ENCODE data around the gene STX18.

Gene STX18

GRCh38 chr4:4488405-4489404 is 53.1 kb downstream of the STX18 start:
- Histone ChIP-seq H3K4me1 (ENCODE audit: control insufficient read depth, insufficient read depth, low read length, poor library complexity, severe bottlenecking) (peaks cover 6% of the 10 kb centered on the region), H3K27ac (ENCODE audit: insufficient read depth, low read length, poor library complexity, severe bottlenecking) (no peak overlapping the region), H3K4me3 (ENCODE audit: insufficient read depth, low read depth, low read length, poor library complexity, severe bottlenecking) (no peak overlapping the region), H3K36me3 (ENCODE audit: control insufficient read depth, insufficient read depth, low read length) (no peaks in the 10 kb centered on the region), H3K9me3 (ENCODE audit: control insufficient read depth, low read length) (no peaks in the 10 kb centered on the region), H3K27me3 (replicated peaks; ENCODE audit: control insufficient read depth, insufficient read depth, low read length, poor library complexity, severe bottlenecking) (no peaks in the 10 kb centered on the region)
- peak; percentile 31 to 57 (median 31) for DNase-seq

GRCh38 chr4:4486969-4487368 is 54.9 kb downstream of the STX18 start:
- no peak overlapping the region for H3K4me3 ChIP-seq (ENCODE audit: insufficient read depth, low read depth, low read length, poor library complexity, severe bottlenecking)
- DNase-seq: no peak
- no peaks in the 10 kb centered on the region for H3K9me3 ChIP-seq (ENCODE audit: control insufficient read depth, low read length)
- peaks cover 2% of the 10 kb centered on the region for H3K4me1 ChIP-seq (ENCODE audit: control insufficient read depth, insufficient read depth, low read length, poor library complexity, severe bottlenecking)
- no peaks in the 10 kb centered on the region for H3K27me3 ChIP-seq (replicated peaks; ENCODE audit: control insufficient read depth, insufficient read depth, low read length, poor library complexity, severe bottlenecking)
- no peaks in the 10 kb centered on the region for H3K36me3 ChIP-seq (ENCODE audit: control insufficient read depth, insufficient read depth, low read length)
- no peak overlapping the region for H3K27ac ChIP-seq (ENCODE audit: insufficient read depth, low read length, poor library complexity, severe bottlenecking)

DNA sequence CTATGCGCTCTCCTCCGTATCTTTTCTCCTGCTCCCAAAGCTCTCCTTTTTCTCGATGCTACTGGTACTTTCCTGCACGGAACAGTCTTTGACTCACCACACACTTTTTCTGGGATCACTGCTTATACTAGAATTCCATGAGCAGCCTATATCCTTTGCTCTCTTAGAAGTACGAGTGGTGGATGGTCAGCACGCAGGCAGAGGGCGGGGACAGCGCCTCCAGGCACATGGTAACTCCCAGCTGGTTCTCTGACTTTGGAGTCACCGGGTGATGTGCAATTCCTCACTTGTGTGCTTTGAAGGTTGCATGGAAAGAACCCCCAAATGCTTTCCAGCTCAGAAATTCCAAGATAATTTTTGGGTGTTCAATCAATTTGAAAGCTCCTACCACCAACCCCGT is 56.0 kb downstream of the STX18 start:
- Histone ChIP-seq H3K4me1 (ENCODE audit: control insufficient read depth, insufficient read depth, low read length, poor library complexity, severe bottlenecking) (peaks cover 2% of the 10 kb centered on the region), H3K27ac (ENCODE audit: insufficient read depth, low read length, poor library complexity, severe bottlenecking) (no peak overlapping the region), H3K27me3 (replicated peaks; ENCODE audit: control insufficient read depth, insufficient read depth, low read length, poor library complexity, severe bottlenecking) (no peaks in the 10 kb centered on the region), H3K9me3 (ENCODE audit: control insufficient read depth, low read length) (no peaks in the 10 kb centered on the region), H3K36me3 (ENCODE audit: control insufficient read depth, insufficient read depth, low read length) (no peaks in the 10 kb centered on the region), H3K4me3 (ENCODE audit: insufficient read depth, low read depth, low read length, poor library complexity, severe bottlenecking) (no peak overlapping the region)
- DNase-seq: no peak

DNA sequence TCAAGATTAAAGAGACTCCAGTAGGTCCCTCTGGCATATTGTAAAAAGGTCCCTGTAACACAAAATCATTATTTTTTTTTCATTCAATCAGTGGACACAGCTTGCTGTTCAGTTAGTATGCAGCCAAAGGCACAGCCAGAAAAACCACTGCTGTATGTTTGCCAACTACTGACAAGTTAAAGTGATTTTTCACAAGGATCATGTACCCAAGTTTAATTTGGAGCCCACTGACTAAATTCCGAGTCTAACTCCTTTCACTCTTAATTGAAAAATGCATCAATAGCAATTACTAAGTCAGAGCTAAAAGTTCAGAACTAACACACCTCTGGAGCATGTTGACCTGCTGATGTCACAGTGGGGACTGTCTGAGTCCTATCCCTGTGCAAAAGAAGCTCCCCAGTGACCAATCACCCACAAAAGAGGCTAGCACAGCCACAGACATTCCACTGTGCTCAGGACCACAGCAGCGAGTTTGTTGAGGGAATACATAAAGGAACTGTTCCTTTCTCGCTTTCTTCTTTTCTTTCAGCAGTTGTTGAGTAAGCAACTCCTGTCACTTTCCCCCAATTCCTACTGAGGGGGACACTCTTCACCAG is 60.4 kb downstream of the STX18 start:
- Histone ChIP-seq H3K4me1 (ENCODE audit: control insufficient read depth, insufficient read depth, low read length, poor library complexity, severe bottlenecking) (peaks cover 2% of the 10 kb centered on the region), H3K4me3 (ENCODE audit: insufficient read depth, low read depth, low read length, poor library complexity, severe bottlenecking) (no peak overlapping the region), H3K36me3 (ENCODE audit: control insufficient read depth, insufficient read depth, low read length) (no peaks in the 10 kb centered on the region), H3K27me3 (replicated peaks; ENCODE audit: control insufficient read depth, insufficient read depth, low read length, poor library complexity, severe bottlenecking) (no peaks in the 10 kb centered on the region), H3K9me3 (ENCODE audit: control insufficient read depth, low read length) (no peaks in the 10 kb centered on the region), H3K27ac (ENCODE audit: insufficient read depth, low read length, poor library complexity, severe bottlenecking) (no peak overlapping the region)
- DNase-seq: no peak

DNA sequence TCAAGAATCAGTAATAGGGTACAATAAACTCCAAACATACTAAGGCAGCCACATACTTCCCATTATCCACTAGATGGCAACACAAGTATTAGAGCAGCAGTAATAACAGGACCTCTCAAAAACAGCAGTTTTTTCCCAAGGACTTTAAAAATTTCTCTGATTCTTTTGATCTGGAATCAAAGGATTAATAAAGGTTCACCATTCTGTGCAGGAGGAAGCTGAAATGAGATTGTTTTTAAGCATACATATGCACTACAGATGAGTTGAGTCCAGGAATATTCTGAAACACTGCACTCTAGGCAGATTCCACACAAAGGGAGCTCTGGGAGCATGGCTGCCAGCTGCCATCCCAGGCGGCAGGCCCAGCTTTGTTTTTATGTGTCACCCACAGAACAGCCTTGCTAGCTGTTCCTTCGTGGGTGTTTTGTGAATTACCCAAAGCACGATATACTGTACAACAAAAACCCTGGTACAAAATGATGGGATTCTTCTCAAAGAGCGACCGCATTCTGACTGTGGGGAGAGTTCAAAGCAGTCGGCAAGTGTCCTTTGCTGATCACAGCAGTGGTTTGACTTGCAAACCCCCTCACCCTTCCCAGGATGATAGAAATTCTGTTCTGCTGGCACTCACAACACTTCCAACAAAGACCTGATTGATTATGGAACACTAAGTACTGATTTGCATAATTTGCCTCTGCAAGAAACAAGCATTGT is 61.0 kb downstream of the STX18 start:
- Histone ChIP-seq H3K27me3 (replicated peaks; ENCODE audit: control insufficient read depth, insufficient read depth, low read length, poor library complexity, severe bottlenecking) (no peaks in the 10 kb centered on the region), H3K4me3 (ENCODE audit: insufficient read depth, low read depth, low read length, poor library complexity, severe bottlenecking) (no peak overlapping the region), H3K9me3 (ENCODE audit: control insufficient read depth, low read length) (no peaks in the 10 kb centered on the region), H3K36me3 (ENCODE audit: control insufficient read depth, insufficient read depth, low read length) (no peaks in the 10 kb centered on the region), H3K4me1 (ENCODE audit: control insufficient read depth, insufficient read depth, low read length, poor library complexity, severe bottlenecking) (peaks cover 2% of the 10 kb centered on the region), H3K27ac (ENCODE audit: insufficient read depth, low read length, poor library complexity, severe bottlenecking) (no peak overlapping the region)
- DNase-seq: no peak

- H3K36me3 ChIP-seq (ENCODE audit: control insufficient read depth, insufficient read depth, low read length): no peaks in the 10 kb centered on the region
- no peak for DNase-seq
- peaks cover 2% of the 10 kb centered on the region for H3K4me1 ChIP-seq (ENCODE audit: control insufficient read depth, insufficient read depth, low read length, poor library complexity, severe bottlenecking)
- no peaks in the 10 kb centered on the region for H3K27me3 ChIP-seq (replicated peaks; ENCODE audit: control insufficient read depth, insufficient read depth, low read length, poor library complexity, severe bottlenecking)
- no peak overlapping the region for H3K4me3 ChIP-seq (ENCODE audit: insufficient read depth, low read depth, low read length, poor library complexity, severe bottlenecking)
- H3K9me3 ChIP-seq (ENCODE audit: control insufficient read depth, low read length): no peaks in the 10 kb centered on the region
- H3K27ac ChIP-seq (ENCODE audit: insufficient read depth, low read length, poor library complexity, severe bottlenecking): no peak overlapping the region
Observed at GRCh38 chr4:4480205-4480604, 61.6 kb downstream of the STX18 start.

DNA sequence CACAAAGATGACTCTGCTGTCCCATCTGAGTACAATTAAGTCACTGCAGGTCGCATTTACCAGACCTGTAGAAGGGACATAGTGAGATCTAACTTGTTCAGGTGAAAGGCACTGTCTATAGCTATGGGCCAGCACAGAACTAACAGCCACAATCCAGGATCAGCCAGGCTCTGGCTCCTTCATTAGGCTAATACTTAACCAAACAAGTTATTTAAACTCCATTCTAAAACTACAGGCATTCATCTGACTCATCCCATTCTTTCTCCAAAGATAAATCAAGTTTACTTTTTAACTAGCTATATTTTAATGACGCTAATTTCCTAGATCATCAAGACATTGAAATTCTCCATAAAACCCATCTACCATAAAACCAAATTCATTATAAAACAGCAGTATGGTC is 62.5 kb downstream of the STX18 start:
- DNase-seq: no peak
- Histone ChIP-seq H3K9me3 (ENCODE audit: control insufficient read depth, low read length) (no peaks in the 10 kb centered on the region), H3K27ac (ENCODE audit: insufficient read depth, low read length, poor library complexity, severe bottlenecking) (no peak overlapping the region), H3K27me3 (replicated peaks; ENCODE audit: control insufficient read depth, insufficient read depth, low read length, poor library complexity, severe bottlenecking) (no peaks in the 10 kb centered on the region), H3K4me3 (ENCODE audit: insufficient read depth, low read depth, low read length, poor library complexity, severe bottlenecking) (no peak overlapping the region), H3K36me3 (ENCODE audit: control insufficient read depth, insufficient read depth, low read length) (no peaks in the 10 kb centered on the region), H3K4me1 (ENCODE audit: control insufficient read depth, insufficient read depth, low read length, poor library complexity, severe bottlenecking) (peaks cover 2% of the 10 kb centered on the region)

- DNase-seq: no peak
- no peak overlapping the region for H3K27ac ChIP-seq (ENCODE audit: insufficient read depth, low read length, poor library complexity, severe bottlenecking)
- no peaks in the 10 kb centered on the region for H3K36me3 ChIP-seq (ENCODE audit: control insufficient read depth, insufficient read depth, low read length)
- no peaks in the 10 kb centered on the region for H3K4me1 ChIP-seq (ENCODE audit: control insufficient read depth, insufficient read depth, low read length, poor library complexity, severe bottlenecking)
- H3K27me3 ChIP-seq (replicated peaks; ENCODE audit: control insufficient read depth, insufficient read depth, low read length, poor library complexity, severe bottlenecking): no peaks in the 10 kb centered on the region
- no peaks in the 10 kb centered on the region for H3K9me3 ChIP-seq (ENCODE audit: control insufficient read depth, low read length)
- H3K4me3 ChIP-seq (ENCODE audit: insufficient read depth, low read depth, low read length, poor library complexity, severe bottlenecking): no peak overlapping the region
Observed at GRCh38 chr4:4477796-4478195, 64.1 kb downstream of the STX18 start.

- DNase-seq: no peak
- H3K27me3 ChIP-seq (replicated peaks; ENCODE audit: control insufficient read depth, insufficient read depth, low read length, poor library complexity, severe bottlenecking): no peaks in the 10 kb centered on the region
- H3K4me1 ChIP-seq (ENCODE audit: control insufficient read depth, insufficient read depth, low read length, poor library complexity, severe bottlenecking): no peaks in the 10 kb centered on the region
- H3K36me3 ChIP-seq (ENCODE audit: control insufficient read depth, insufficient read depth, low read length): no peaks in the 10 kb centered on the region
- H3K4me3 ChIP-seq (ENCODE audit: insufficient read depth, low read depth, low read length, poor library complexity, severe bottlenecking): no peak overlapping the region
- no peak overlapping the region for H3K27ac ChIP-seq (ENCODE audit: insufficient read depth, low read length, poor library complexity, severe bottlenecking)
- no peaks in the 10 kb centered on the region for H3K9me3 ChIP-seq (ENCODE audit: control insufficient read depth, low read length)
Observed at GRCh38 chr4:4477391-4477790, 64.5 kb downstream of the STX18 start.

GRCh38 chr4:4474476-4474875 is 67.4 kb downstream of the STX18 start:
- Histone ChIP-seq H3K9me3 (ENCODE audit: control insufficient read depth, low read length) (no peaks in the 10 kb centered on the region), H3K27me3 (replicated peaks; ENCODE audit: control insufficient read depth, insufficient read depth, low read length, poor library complexity, severe bottlenecking) (no peaks in the 10 kb centered on the region), H3K4me1 (ENCODE audit: control insufficient read depth, insufficient read depth, low read length, poor library complexity, severe bottlenecking) (no peaks in the 10 kb centered on the region), H3K36me3 (ENCODE audit: control insufficient read depth, insufficient read depth, low read length) (peaks cover 16% of the 10 kb centered on the region), H3K4me3 (ENCODE audit: insufficient read depth, low read depth, low read length, poor library complexity, severe bottlenecking) (no peak overlapping the region), H3K27ac (ENCODE audit: insufficient read depth, low read length, poor library complexity, severe bottlenecking) (no peak overlapping the region)
- no peak for DNase-seq
